ENCODE results near the gene HSPA4. TPM values are rescaled to one million over a fixed set of nuclear protein-coding genes. Genes with fewer than 3 reads are reported as not detected.
"Not testable (repeated sequence)": the region's sequence is repeated elsewhere in the genome, so short reads cannot be mapped to it uniquely, and the experiment has no call there.

The HSPA4 gene
- total RNA-seq, 1 donor from 2014 or later = 133 TPM

GRCh38 chr5:133032852-133033742 is 18.7 kb upstream of the HSPA4 start:
- H3K9me3 Mint-ChIP-seq (ENCODE audit: low read depth) = no peaks in the 10 kb centered on the region
- H3K36me3 Mint-ChIP-seq (ENCODE audit: insufficient read depth) = no peaks in the 10 kb centered on the region
- no peaks in the 10 kb centered on the region for H3K27me3 Mint-ChIP-seq
- H3K4me1 Mint-ChIP-seq (ENCODE audit: low read depth) = peaks cover 28% of the 10 kb centered on the region
- peak overlapping the region; percentile 36 for H3K4me3 Mint-ChIP-seq (ENCODE audit: low read depth)
- peak overlapping the region; percentile 95 for H3K27ac Mint-ChIP-seq
- DNase-seq (ENCODE audit: low spot score, unreplicated experiment) = no peak
- no peak for TF ChIP-seq CTCF (IDR thresholded peaks at IDR 0.05; ENCODE audit: unreplicated experiment)

GRCh38 chr5:133034064-133034463 is 17.7 kb upstream of the HSPA4 start:
- Mint-ChIP-seq H3K36me3 (ENCODE audit: insufficient read depth) (no peaks in the 10 kb centered on the region), H3K27ac (no peak overlapping the region), H3K4me3 (ENCODE audit: low read depth) (no peak overlapping the region), H3K27me3 (no peaks in the 10 kb centered on the region), H3K4me1 (ENCODE audit: low read depth) (peaks cover 28% of the 10 kb centered on the region), H3K9me3 (ENCODE audit: low read depth) (no peaks in the 10 kb centered on the region)
- DNase-seq (ENCODE audit: low spot score, unreplicated experiment) = no peak
- TF ChIP-seq CTCF (IDR thresholded peaks at IDR 0.05; ENCODE audit: unreplicated experiment) = no peak

GRCh38 chr5:133035224-133035623 is 16.6 kb upstream of the HSPA4 start:
- peaks cover 22% of the 10 kb centered on the region for H3K4me1 Mint-ChIP-seq (ENCODE audit: low read depth)
- no peaks in the 10 kb centered on the region for H3K27me3 Mint-ChIP-seq
- no peaks in the 10 kb centered on the region for H3K36me3 Mint-ChIP-seq (ENCODE audit: insufficient read depth)
- no peak for DNase-seq (ENCODE audit: low spot score, unreplicated experiment)
- H3K9me3 Mint-ChIP-seq (ENCODE audit: low read depth) = no peaks in the 10 kb centered on the region
- TF ChIP-seq CTCF (IDR thresholded peaks at IDR 0.05; ENCODE audit: unreplicated experiment) = no peak
- H3K4me3 Mint-ChIP-seq (ENCODE audit: low read depth) = no peak overlapping the region
- H3K27ac Mint-ChIP-seq = peak overlapping the region; percentile 58

GRCh38 chr5:133036677-133037076 is 15.1 kb upstream of the HSPA4 start:
- H3K4me1 Mint-ChIP-seq (ENCODE audit: low read depth) = peaks cover 20% of the 10 kb centered on the region
- not testable (repeated sequence) for H3K9me3 Mint-ChIP-seq (ENCODE audit: low read depth); H3K27ac Mint-ChIP-seq; H3K27me3 Mint-ChIP-seq; H3K36me3 Mint-ChIP-seq (ENCODE audit: insufficient read depth); DNase-seq (ENCODE audit: low spot score, unreplicated experiment); H3K4me3 Mint-ChIP-seq (ENCODE audit: low read depth)

GRCh38 chr5:133041157-133041784 is 10.5 kb upstream of the HSPA4 start:
- TF ChIP-seq CTCF (IDR thresholded peaks at IDR 0.05; ENCODE audit: unreplicated experiment) = no peak
- H3K9me3 Mint-ChIP-seq (ENCODE audit: low read depth) = no peaks in the 10 kb centered on the region

More at GRCh38 chr5:133041157-133041784, 10.5 kb upstream of the HSPA4 start:
- Mint-ChIP-seq H3K4me3 (ENCODE audit: low read depth) (no peak overlapping the region), H3K36me3 (ENCODE audit: insufficient read depth) (no peaks in the 10 kb centered on the region), H3K4me1 (ENCODE audit: low read depth) (peaks cover 2% of the 10 kb centered on the region), H3K27ac (peak overlapping the region; percentile 12), H3K27me3 (no peaks in the 10 kb centered on the region)
- no peak for DNase-seq (ENCODE audit: low spot score, unreplicated experiment)

Measured in progenitor cell of endocrine pancreas (in vitro differentiated cells).